Left lung (tissue), 10 donors: ENCODE results near the gene IRF2BP2. TPM values are rescaled to one million over a fixed set of nuclear protein-coding genes. Genes with fewer than 3 reads are reported as not detected.

ENCODE experiments used
- ATAC-seq: fragments of 200-7000 bp; cut with Tn5 transposase; one replicate; pipeline ENCODE4 v1.9.1; 2020; ENCODE audit warnings: moderate library complexity
- DNase-seq, 4 donors: peaks; one replicate each; pipeline ENCODE4 v3.0.0-alpha.2; 2013 to 2020
- H3K27ac ChIP-seq, 2 donors: fragments of 200-600 bp; sonication (generic) in 1 of 2; one replicate each; pipeline versions ENCODE4 v1.5.0 to v1.8.0; 2020 to 2021
- H3K27me3 ChIP-seq, 2 donors: fragments of 200-600 bp; sonication (generic) in 1 of 2; one replicate each; pipeline versions ENCODE4 v1.5.0 to v1.8.0; 2020 to 2021
- H3K36me3 ChIP-seq, 2 donors: fragments of 200-600 bp; sonication (generic) in 1 of 2; one replicate each; pipeline versions ENCODE4 v1.5.0 to v1.8.0; 2020 to 2021
- H3K4me1 ChIP-seq, 2 donors: fragments of 200-600 bp; one replicate each; pipeline ENCODE4 v1.8.0; 2021
- H3K4me3 ChIP-seq, 2 donors: fragments of 200-600 bp; sonication (generic) in 1 of 2; one replicate each; pipeline versions ENCODE4 v1.5.0 to v1.8.0; 2020 to 2021; ENCODE audit warnings: mild to moderate bottlenecking in 1 of 2
- H3K9me3 ChIP-seq, 2 donors: fragments of 200-600 bp; sonication (generic) in 1 of 2; one replicate each; pipeline versions ENCODE4 v1.5.0 to v1.8.0; 2020 to 2021
- CTCF ChIP-seq, 2 donors: fragments of 200-600 bp; sonication (generic) in 1 of 2; IDR thresholded peaks; one replicate each; pipeline versions ENCODE4 v1.5.0 to v1.8.0; 2021; ENCODE audit warnings: antibody characterized with exemption in 2 of 2
- intact Hi-C, 2 donors: fragments of 100-400 bp; cut with DNase I; formaldehyde crosslinking; loops; one replicate each; pipeline versions ENCODE4 v1.11.2 to v1.14.2; 2022
- polyA plus RNA-seq, 6 donors: library from polyadenylated mRNA; unstranded; fragments of 120-200 nt; gene quantifications; one replicate each; pipeline ENCODE4 v1.2.1, GENCODE V29; 2013; ENCODE audit not compliant: insufficient read length in 6 of 6
- total RNA-seq, 2 donors: library from RNA; stranded (reverse); fragmentation: NEBNext Ultra II Directional; extraction: Animal tissue kit (Norgen Biotek cat#: 25700); gene quantifications; one replicate each; pipeline ENCODE4 v1.2.1, GENCODE V29; 2021
- donor health status: DM: no; HTN: yes; CAD: no.
- donor health status: DM: no; HTN: no; CAD: no.

The IRF2BP2 gene
- total and polyA plus RNA-seq, 8 donors: 114 to 236 (median 175) TPM

- Histone ChIP-seq H3K9me3 (no peaks in the 10 kb centered on the region), H3K36me3 (no peaks in the 10 kb centered on the region), H3K27me3 (no peaks in the 10 kb centered on the region), H3K27ac (peak overlapping the region in 1 of 2 donors; percentile 67), H3K4me1 (peaks cover 0 to 31% of the 10 kb centered on the region in 2 donors), H3K4me3 (no peak overlapping the region)
- intact Hi-C loops: no loop called here
- no peak for TF ChIP-seq CTCF (IDR thresholded peaks at IDR 0.05)
- DNase-seq (no peak), ATAC-seq (no peak)
These were observed 46.3 kb upstream of the IRF2BP2 start for GRCh38 chr1:234656070-234656895.

- H3K36me3 ChIP-seq: no peaks in the 10 kb centered on the region
- H3K9me3 ChIP-seq: no peaks in the 10 kb centered on the region
- H3K27me3 ChIP-seq: no peaks in the 10 kb centered on the region
- H3K27ac ChIP-seq: no peak overlapping the region
- no peak for DNase-seq
- no peak overlapping the region for H3K4me3 ChIP-seq
- intact Hi-C loops: no loop called here
- TF ChIP-seq CTCF (IDR thresholded peaks at IDR 0.05): no peak
- H3K4me1 ChIP-seq: peaks cover 0 to 31% of the 10 kb centered on the region in 2 donors
- ATAC-seq: no peak
These were observed 45.5 kb upstream of the IRF2BP2 start for GRCh38 chr1:234655328-234656069.

GRCh38 chr1:234654002-234654733 is 44.2 kb upstream of the IRF2BP2 start:
- no peak for TF ChIP-seq CTCF (IDR thresholded peaks at IDR 0.05)
- intact Hi-C loops: no loop called here
- no peak for DNase-seq

GRCh38 chr1:234649432-234650081 is 39.6 kb upstream of the IRF2BP2 start:
- no peak for DNase-seq
- Histone ChIP-seq H3K4me1 (peaks cover 0 to 11% of the 10 kb centered on the region in 2 donors), H3K27ac (no peak overlapping the region), H3K9me3 (no peaks in the 10 kb centered on the region), H3K27me3 (no peaks in the 10 kb centered on the region), H3K36me3 (no peaks in the 10 kb centered on the region), H3K4me3 (no peak overlapping the region)
- intact Hi-C loops: no loop called here
- no peak for ATAC-seq
- TF ChIP-seq CTCF (IDR thresholded peaks at IDR 0.05): no peak

More at GRCh38 chr1:234654002-234654733, 44.2 kb upstream of the IRF2BP2 start:
- no peaks in the 10 kb centered on the region for H3K9me3 ChIP-seq
- no peak overlapping the region for H3K27ac ChIP-seq
- no peaks in the 10 kb centered on the region for H3K36me3 ChIP-seq
- no peak for ATAC-seq
- H3K4me1 ChIP-seq: peaks cover 0 to 27% of the 10 kb centered on the region in 2 donors
- no peaks in the 10 kb centered on the region for H3K27me3 ChIP-seq
- no peak overlapping the region for H3K4me3 ChIP-seq
